AG04450 (cell line): ENCODE measurements around the gene ZCCHC9. TPM values are rescaled to one million over a fixed set of nuclear protein-coding genes. Genes with fewer than 3 reads are reported as not detected.

Experiments
- CTCF ChIA-PET: fragments of 300-600, 350-600 bp; formaldehyde crosslinking; extraction: SDS; loops from one replicate; lab custom pipeline; 2022; ENCODE audit warnings: antibody characterized with exemption, inconsistent platforms; lab: Charles Lee
- POLR2A ChIA-PET: fragments of 350-600 bp; formaldehyde crosslinking; extraction: SDS; loops from one replicate; lab custom pipeline; 2021; ENCODE audit warnings: antibody characterized with exemption, inconsistent platforms; lab: Yijun Ruan, JAX
- DNase-seq: peaks from one replicate; pipeline ENCODE4 v3.0.0-alpha.2; 2011; ENCODE audit warnings: low read depth, low spot score
- H3K27ac ChIP-seq: one replicate; pipeline ENCODE4 v1.5.1; 2012; ENCODE audit warnings: low read depth, low read length, control low read depth
- H3K27me3 ChIP-seq: one replicate; pipeline ENCODE4 v1.6.0; 2012; ENCODE audit warnings: low read length; ENCODE audit not compliant: control insufficient read depth, insufficient read depth
- H3K4me3 ChIP-seq: 2 replicates; pipeline ENCODE4 v1.5.1; 2011; ENCODE audit warnings: mild to moderate bottlenecking, low read depth, low read length, control low read depth
- H3K9me3 ChIP-seq: 2 replicates; pipeline ENCODE4 v1.5.1; 2012; ENCODE audit warnings: low read length; ENCODE audit not compliant: control insufficient read depth, insufficient read depth
- polyA plus RNA-seq: library from polyadenylated mRNA; depleted of rRNA; stranded (reverse); fragments of >200 nt; gene quantifications from 2 replicates; pipeline ENCODE4 v1.2.3, GENCODE V29; 2011; rRNA removed
- TF ChIP-seq, protein P1 (sequence below): IDR thresholded peaks from 2 replicates; pipeline ENCODE4 v1.5.1; 2011; ENCODE audit warnings: low read depth, low read length, control low read depth, inconsistent platforms

Gene ZCCHC9
- polyA plus RNA-seq, 1 experiment, result 35.4 TPM

DNA sequence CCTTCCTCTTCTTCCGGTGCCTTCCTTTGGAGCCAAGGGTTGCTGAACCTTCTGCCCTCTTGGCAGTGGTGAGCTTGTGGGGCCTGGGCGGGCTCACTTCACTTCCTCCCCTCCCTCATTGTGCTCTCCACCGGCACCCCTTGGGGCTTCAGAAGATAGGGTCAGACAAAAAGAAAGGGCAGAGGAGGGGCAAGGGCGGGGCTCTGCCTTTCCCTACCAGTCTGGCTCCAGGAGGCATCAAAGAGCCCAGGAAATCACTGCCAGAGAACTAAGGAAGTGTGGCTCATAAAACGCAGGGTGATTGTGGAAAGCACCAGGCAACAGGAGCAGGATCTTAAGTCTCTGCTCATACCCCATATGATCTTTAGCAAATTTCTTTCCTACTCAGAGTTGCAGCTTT lies 57.7 kb downstream of the ZCCHC9 start:
- CTCF ChIA-PET, result interaction anchor here (0.6 kb wide), 1 partner anchor 974 kb away, joined by 3 read pairs; no protein-coding TSS in a partner anchor
- H3K9me3 ChIP-seq, result no peaks in the 10 kb centered on the region
- DNase-seq, result no peak
- no peaks in the 10 kb centered on the region for H3K27me3 ChIP-seq
- POLR2A ChIA-PET, result no interaction called here
- TF ChIP-seq, protein P1, sequence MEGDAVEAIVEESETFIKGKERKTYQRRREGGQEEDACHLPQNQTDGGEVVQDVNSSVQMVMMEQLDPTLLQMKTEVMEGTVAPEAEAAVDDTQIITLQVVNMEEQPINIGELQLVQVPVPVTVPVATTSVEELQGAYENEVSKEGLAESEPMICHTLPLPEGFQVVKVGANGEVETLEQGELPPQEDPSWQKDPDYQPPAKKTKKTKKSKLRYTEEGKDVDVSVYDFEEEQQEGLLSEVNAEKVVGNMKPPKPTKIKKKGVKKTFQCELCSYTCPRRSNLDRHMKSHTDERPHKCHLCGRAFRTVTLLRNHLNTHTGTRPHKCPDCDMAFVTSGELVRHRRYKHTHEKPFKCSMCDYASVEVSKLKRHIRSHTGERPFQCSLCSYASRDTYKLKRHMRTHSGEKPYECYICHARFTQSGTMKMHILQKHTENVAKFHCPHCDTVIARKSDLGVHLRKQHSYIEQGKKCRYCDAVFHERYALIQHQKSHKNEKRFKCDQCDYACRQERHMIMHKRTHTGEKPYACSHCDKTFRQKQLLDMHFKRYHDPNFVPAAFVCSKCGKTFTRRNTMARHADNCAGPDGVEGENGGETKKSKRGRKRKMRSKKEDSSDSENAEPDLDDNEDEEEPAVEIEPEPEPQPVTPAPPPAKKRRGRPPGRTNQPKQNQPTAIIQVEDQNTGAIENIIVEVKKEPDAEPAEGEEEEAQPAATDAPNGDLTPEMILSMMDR, result no peak
- H3K27ac ChIP-seq, result no peak overlapping the region
- H3K4me3 ChIP-seq, result no peak overlapping the region

DNA sequence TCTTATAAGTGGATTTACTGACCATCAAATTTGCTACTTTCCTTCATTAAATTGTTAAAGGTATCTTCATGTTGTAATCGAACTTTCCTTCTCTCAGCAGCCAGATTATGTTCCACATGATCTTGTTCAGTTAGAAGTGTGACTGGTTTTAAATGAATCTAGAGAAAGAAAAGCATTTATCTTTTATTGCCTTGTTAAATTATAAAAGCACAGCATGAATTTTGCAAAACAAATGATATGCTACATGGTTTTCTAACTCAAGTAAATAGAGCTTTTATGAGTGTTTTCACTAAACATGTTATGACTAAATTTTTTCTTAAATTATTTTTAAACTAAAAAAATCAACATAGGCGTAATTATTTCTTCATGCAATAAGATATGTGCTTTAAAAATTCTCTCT lies 58.5 kb downstream of the ZCCHC9 start:
- no peak for DNase-seq
- Histone ChIP-seq H3K4me3 (no peak overlapping the region), H3K27me3 (no peaks in the 10 kb centered on the region), H3K9me3 (no peaks in the 10 kb centered on the region), H3K27ac (no peak overlapping the region)
- CTCF ChIA-PET, result no interaction called here
- TF ChIP-seq, protein P1, result no peak
- POLR2A ChIA-PET, result interaction anchor here (0.7 kb wide), 1 partner anchor 66 kb away, joined by 3 read pairs; no protein-coding TSS in a partner anchor

DNA sequence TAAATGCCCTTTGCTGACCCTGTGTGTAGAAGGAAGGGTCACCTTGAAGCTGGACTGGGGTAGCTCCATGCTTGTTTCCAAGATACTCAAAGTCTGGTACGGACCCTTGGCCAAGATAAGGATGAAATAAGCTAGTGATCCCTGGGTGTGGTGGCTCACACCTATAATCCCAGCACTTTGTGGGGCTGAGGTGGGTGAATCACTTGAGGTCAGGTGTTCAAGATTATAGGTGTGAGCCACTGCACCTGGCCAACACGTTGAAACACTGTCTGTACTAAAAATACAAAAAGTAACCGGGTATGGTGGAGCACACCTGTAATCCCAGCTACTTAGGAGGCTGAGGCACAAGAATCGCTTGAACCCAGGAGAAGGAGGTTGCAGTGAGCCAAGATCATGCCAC lies 59.3 kb downstream of the ZCCHC9 start:
- H3K27ac ChIP-seq, result no peak overlapping the region
- ChIA-PET CTCF (interaction anchor here (0.6 kb wide), 1 partner anchor 565 kb away, joined by 3 read pairs; no protein-coding TSS in a partner anchor), POLR2A (interaction anchor here (0.7 kb wide), 1 partner anchor 66 kb away, joined by 3 read pairs; no protein-coding TSS in a partner anchor)

DNA sequence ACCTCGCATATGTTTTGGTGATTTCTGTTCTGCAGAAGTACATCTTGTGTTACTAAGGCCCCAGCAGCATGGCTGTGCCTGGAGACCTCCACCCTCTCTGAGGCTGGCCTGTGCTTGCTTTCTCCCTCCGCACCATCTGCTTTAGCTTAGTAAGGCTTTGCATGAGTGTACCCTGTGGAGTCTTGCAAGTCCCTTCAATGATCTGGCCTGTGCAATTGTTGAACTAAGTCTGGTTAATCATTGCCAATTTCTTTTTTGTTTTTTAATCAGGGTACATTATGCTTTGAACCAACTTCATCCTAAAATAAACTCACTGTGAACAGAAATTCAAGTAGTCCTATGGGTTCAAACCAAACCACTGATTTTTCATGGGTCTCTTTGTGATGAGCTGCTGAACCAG lies 60.2 kb downstream of the ZCCHC9 start:
- no peak for DNase-seq
- Histone ChIP-seq H3K27me3 (no peaks in the 10 kb centered on the region), H3K9me3 (no peaks in the 10 kb centered on the region), H3K27ac (no peak overlapping the region), H3K4me3 (no peak overlapping the region)
- TF ChIP-seq, protein P1, result no peak
- ChIA-PET POLR2A (no interaction called here), CTCF (interaction anchor here (0.6 kb wide), 1 partner anchor 564 kb away, joined by 3 read pairs; no protein-coding TSS in a partner anchor)

More for the DNA sequence above, 59.3 kb downstream of the ZCCHC9 start:
- Histone ChIP-seq H3K9me3 (no peaks in the 10 kb centered on the region), H3K4me3 (no peak overlapping the region), H3K27me3 (no peaks in the 10 kb centered on the region)
- TF ChIP-seq, protein P1, result no peak
- DNase-seq, result no peak

Other genes with a start within 250 kb of the ZCCHC9 start
- 0.11 and 0.24 TPM in 2 replicates for gene CKMT2, start 68.3 kb upstream of the ZCCHC9 start, polyA plus RNA-seq
- gene ACOT12, start 92.5 kb downstream of the ZCCHC9 start, polyA plus RNA-seq, result 0.56 and 0.58 TPM in 2 replicates